ENCODE results near the gene GCAT.

GCAT gene

DNA sequence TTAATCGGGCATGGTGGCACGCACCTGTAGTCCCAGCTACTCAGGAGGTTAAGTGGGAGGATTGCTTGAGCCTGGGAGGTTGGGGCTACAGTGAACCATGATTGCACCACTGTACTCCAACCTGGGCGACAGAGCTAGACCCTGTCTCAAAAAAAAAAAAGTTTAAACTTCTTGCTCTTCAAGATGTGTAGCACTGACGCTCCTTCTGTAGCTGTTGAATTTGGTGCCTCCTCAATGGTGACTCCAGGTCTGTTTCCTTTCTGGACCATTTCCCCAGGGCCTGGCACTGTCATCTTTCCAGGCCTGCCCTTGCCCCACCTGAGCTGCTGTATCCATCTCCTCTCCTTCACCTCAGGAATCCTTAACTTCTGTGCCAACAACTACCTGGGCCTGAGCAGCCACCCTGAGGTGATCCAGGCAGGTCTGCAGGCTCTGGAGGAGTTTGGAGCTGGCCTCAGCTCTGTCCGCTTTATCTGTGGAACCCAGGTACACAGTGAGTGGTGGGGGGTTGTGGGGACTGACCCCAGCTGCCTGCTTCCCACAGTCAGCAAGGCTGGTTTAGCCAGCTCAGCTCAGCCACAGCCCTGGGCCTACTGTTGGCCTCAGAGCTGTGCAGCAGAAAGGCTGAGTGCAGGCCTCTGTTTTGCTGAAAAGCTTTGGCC lies 2.1 kb downstream of the GCAT start:
- DNase-seq (ENCODE audit: low read depth): no peak

- DNase-seq (ENCODE audit: low read depth): no peak
Observed at GRCh38 chr22:37811867-37812266, 4.1 kb downstream of the GCAT start.

GRCh38 chr22:37812869-37813678 lies 5.3 kb downstream of the GCAT start:
- no peak for DNase-seq (ENCODE audit: low read depth)

DNA sequence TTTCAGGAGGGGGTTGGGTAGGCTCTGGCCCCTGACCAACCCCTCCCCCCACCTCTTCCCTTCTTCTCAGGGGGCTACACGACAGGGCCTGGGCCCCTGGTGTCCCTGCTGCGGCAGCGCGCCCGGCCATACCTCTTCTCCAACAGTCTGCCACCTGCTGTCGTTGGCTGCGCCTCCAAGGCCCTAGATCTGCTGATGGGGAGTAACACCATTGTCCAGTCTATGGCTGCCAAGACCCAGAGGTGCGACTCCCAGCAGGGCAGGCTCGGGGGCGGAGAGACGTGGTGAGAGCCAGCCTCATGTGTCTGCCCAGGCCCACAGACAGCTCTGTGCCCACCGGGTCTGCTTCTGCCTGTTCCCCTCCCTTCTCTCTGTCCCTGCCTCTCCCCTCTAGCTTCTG lies 7.9 kb downstream of the GCAT start:
- no peak for DNase-seq (ENCODE audit: low read depth)

DNA sequence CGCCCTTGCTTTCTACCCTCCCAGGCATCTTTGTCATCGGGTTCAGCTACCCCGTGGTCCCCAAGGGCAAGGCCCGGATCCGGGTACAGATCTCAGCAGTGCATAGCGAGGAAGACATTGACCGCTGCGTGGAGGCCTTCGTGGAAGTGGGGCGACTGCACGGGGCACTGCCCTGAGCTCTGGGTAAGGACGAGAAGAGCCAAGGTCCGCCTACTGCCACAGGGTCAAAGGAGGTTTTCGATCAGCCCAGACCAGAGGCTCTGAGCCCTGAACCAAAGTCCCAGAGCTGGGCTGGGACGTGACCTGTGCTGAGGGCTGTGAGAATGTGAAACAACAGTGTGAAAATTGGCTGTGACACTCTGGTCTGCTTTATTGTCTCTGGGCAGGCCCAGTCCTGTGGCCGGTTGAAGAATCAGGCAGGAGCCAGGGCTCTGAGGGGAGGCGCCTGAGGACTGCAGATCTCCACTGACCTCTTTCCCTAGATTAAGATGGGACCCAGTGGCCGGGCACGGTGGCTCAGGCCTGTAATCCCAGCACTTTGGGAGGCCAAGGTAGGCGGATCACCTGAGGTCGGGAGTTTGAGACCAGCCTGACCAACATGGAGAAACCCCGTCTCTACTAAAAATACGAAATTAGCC lies 8.9 kb downstream of the GCAT start:
- DNase-seq (ENCODE audit: low read depth): no peak

- peak; percentile 62 for DNase-seq (ENCODE audit: low read depth)
Observed at GRCh38 chr22:37817705-37818408, 10.1 kb downstream of the GCAT start.

DNA sequence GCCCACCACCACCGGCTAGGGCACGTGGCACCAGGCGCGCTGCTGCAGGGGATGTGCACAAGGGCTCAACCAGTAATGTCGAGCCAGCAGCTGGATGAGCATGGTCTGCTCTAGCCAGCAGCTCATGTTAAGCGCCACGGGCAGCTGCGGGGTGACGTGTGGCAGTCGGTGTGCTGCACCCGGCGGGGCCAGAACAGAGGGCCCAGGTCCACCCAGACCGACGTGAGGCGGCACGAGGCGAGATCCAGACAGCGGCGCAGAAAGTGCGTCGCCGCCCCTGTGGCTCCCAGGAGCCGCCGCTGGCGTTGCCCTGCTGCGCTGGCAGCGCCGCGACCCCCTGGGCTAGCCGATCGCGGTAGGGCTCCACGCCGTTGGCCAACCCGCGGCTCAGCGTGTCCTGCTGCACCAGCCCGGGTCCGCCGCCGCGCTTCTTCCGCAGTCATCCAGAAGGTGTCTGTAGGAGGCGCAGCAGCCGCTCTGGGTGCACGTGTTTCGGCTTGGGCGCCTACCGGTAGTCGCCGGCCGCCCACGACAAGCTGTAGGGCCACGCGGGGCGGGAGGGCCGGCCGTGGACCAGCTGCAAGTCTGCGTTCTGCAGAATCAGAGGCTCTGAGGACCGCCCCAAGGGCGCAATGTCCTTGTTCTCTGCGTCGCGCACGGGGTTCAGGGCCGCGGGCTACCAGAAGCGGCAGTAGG lies 10.8 kb downstream of the GCAT start:
- DNase-seq (ENCODE audit: low read depth): peak; percentile 42

DNA sequence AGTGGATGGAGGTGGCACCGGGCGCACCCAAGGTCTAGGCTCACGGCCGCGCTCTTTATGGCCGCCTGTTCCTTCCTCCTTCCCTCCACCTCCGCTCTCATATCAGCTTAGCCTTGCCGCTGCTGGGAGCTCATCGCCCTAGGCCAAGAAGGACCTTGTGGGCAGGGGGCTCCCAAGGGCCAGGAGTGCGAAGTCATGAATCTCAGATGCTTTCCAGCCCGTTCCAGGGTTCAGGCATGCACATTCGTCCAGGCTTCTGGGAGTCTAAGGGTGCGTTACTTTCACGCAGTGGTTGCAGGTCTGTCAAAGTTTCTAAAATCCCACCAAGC lies 11.3 kb downstream of the GCAT start:
- no peak for DNase-seq (ENCODE audit: low read depth)

GRCh38 chr22:37820350-37820749 lies 12.6 kb downstream of the GCAT start:
- DNase-seq (ENCODE audit: low read depth): no peak

DNA sequence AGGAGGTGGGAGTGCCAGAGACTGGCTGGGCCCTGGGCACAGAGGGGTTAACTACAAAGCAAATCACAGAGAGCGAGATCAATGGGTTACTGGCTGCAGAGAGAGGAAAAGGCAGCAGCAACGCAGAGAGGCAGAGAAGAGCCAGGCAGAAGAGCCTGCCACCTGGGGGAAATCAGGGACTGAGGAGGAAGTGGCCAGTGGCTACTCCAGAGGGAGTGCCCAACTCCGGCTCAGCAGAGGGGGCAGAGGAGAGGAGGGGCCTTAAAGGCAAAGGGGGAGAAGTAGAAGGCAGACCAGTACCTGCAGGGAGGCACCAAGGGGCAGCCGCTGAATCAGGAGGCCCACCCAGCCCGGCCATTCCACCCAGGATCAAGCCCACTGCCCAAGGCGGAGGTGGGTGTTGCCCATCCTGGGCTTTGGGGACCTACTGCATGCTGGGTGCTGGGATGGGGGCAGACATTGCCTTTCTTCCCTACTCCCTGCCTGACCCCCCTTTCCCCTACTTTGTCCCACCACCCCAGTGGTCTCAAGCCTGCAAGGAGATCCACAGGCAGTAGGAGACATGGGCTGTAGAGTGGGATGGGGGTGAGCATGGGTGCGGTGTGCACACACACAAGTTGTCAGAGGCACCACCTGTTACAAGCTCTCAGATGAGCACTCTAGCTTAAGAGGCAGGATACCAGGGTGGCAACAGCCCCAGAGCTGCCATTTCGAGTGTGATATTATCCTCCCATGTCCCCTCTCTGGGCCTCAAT lies 14.5 kb downstream of the GCAT start:
- DNase-seq (ENCODE audit: low read depth): no peak

DNA sequence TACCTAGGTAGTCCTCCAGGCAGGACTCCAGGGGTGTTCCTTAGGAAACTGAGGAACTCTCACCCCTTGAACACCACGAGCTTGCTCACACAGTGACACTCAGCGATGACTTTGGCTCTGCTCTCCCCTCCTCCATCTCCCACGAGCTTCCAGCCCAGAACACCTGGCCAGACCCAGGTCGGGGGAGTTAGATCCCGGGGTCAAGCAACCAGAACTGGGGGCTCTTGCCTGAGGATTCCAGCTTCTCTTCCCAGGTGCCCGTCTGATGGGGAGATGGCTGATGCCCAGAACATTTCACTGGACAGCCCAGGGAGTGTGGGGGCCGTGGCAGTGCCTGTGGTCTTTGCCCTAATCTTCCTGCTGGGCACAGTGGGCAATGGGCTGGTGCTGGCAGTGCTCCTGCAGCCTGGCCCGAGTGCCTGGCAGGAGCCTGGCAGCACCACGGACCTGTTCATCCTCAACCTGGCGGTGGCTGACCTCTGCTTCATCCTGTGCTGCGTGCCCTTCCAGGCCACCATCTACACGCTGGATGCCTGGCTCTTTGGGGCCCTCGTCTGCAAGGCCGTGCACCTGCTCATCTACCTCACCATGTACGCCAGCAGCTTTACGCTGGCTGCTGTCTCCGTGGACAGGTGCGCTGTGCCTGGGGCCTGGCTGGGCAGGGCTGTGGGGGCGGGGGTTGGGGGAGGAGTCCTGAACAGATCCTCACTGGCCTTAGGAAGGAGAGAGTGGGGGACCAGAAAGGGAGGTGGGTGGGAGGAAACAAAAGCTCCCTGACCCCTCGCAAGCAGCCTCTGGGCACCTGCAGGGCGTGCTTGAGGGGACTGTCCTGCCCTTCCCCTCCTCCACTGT lies 15.6 kb downstream of the GCAT start, which contains the start of gene GALR3:
TSS of gene GALR3 (plus strand) at position 249 of the 852 bp plus-strand sequence. CDS start at position 274, 25 bp downstream.
- DNase-seq (ENCODE audit: low read depth): no peak

GRCh38 chr22:37824674-37825641 lies 17.2 kb downstream of the GCAT start:
- DNase-seq (ENCODE audit: low read depth): no peak

GRCh38 chr22:37827056-37827455 lies 19.3 kb downstream of the GCAT start:
- DNase-seq (ENCODE audit: low read depth): no peak

GRCh38 chr22:37830093-37830842 lies 22.5 kb downstream of the GCAT start:
- DNase-seq (ENCODE audit: low read depth): no peak

DNA sequence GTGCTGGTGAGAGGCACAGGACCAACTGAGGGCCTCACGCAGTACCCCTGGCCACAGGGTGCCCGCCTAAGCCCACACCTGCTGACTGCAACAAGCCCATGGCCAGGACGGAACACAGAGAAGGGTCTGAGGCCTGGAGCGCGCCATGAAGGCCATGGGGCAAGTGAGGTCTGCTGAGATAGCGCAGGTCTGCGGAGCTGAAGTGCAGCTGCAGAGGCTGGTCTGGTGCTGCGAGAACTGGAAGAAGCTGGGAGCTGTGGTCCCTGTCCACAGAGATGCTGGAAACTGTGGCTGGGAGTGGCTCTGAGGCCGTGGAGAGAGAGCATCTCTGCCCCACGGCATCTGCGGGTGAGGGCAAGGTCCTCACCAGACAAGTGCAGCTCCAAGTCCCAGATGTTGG lies 23.7 kb downstream of the GCAT start:
- no peak for DNase-seq (ENCODE audit: low read depth)

GRCh38 chr22:37832022-37832857 lies 24.5 kb downstream of the GCAT start:
- DNase-seq (ENCODE audit: low read depth): no peak

Data from activated T-helper 1 cell treated with Interleukin-2 at 50 U/mL for 16 hours (primary cell).